Endodermal cell (in vitro differentiated cells): Measurements from ENCODE around the gene ZBTB20. TPM values are rescaled to one million over a fixed set of nuclear protein-coding genes. Genes with fewer than 3 reads are reported as not detected.

Experiments
- DNase-seq: peaks from one replicate; pipeline ENCODE4 v3.0.0-alpha.2; 2017
- H3K27ac ChIP-seq: 2 replicates; pipeline ENCODE4 v1.5.1; 2013; ENCODE audit warnings: mild to moderate bottlenecking, low read depth, low read length, moderate library complexity
- H3K27me3 ChIP-seq: 2 replicates; pipeline ENCODE4 v1.6.1; 2013; ENCODE audit warnings: mild to moderate bottlenecking, low read length, moderate library complexity; ENCODE audit not compliant: insufficient read depth, control insufficient read depth, poor library complexity, severe bottlenecking
- H3K36me3 ChIP-seq: 2 replicates; pipeline ENCODE4 v1.7.0; 2013; ENCODE audit warnings: mild to moderate bottlenecking, low read length, moderate library complexity; ENCODE audit not compliant: control insufficient read depth, insufficient read depth
- H3K4me1 ChIP-seq: one replicate; pipeline ENCODE4 v1.7.0; 2013; ENCODE audit warnings: low read length; ENCODE audit not compliant: control insufficient read depth, insufficient read depth
- H3K4me3 ChIP-seq: 2 replicates; pipeline ENCODE4 v1.5.1; 2013; ENCODE audit warnings: mild to moderate bottlenecking, low read length, moderate library complexity
- H3K9ac ChIP-seq: 2 replicates; pipeline ENCODE4 v1.6.1; 2013; ENCODE audit warnings: mild to moderate bottlenecking, low read length, moderate library complexity; ENCODE audit not compliant: poor library complexity, severe bottlenecking; ENCODE audit errors: extremely low read depth
- H3K9me3 ChIP-seq: 2 replicates; pipeline ENCODE4 v1.6.1; 2013; ENCODE audit warnings: mild to moderate bottlenecking, low read length, moderate library complexity; ENCODE audit not compliant: control insufficient read depth
- H3K27ac Mint-ChIP-seq: 2 replicates; pipeline ENCODE4 v1.8.0; 2020; ENCODE audit warnings: mixed read lengths
- H3K27me3 Mint-ChIP-seq: 2 replicates; pipeline ENCODE4 v1.8.0; 2021; ENCODE audit warnings: mild to moderate bottlenecking, mixed read lengths; ENCODE audit not compliant: insufficient read depth
- H3K36me3 Mint-ChIP-seq: 2 replicates; pipeline ENCODE4 v1.8.0; 2020; ENCODE audit warnings: low read depth, mixed read lengths
- H3K4me1 Mint-ChIP-seq: 2 replicates; pipeline ENCODE4 v1.8.0; 2020; ENCODE audit warnings: mixed read lengths
- H3K4me3 Mint-ChIP-seq: 2 replicates; pipeline ENCODE4 v1.8.0; 2020; ENCODE audit warnings: mild to moderate bottlenecking, moderate library complexity, mixed read lengths
- H3K9me3 Mint-ChIP-seq: 2 replicates; pipeline ENCODE4 v1.8.0; 2020; ENCODE audit warnings: mild to moderate bottlenecking, mixed read lengths
- WGBS, 2 experiments: methylation state at CpG; one replicate each; pipeline versions ENCODE4 v1.1.5 to v1.1.7; 2013; ENCODE audit warnings: missing lambda C conversion rate in 2 of 2, mixed read lengths in 1 of 2; ENCODE audit not compliant: insufficient coverage in 1 of 2, insufficient read length in 1 of 2; 5-methylcytosine and 5-hydroxymethylcytosine counted together
- total RNA-seq, 2 donors: library from RNA; stranded (reverse); fragmentation: NEBNext Ultra II Directional in 1 of 2; extraction: Animal tissue kit (Norgen Biotek cat#: 25700) in 1 of 2; gene quantifications; 2 replicates in 1 of 2; 3 replicates in 1 of 2; pipeline ENCODE4 v1.2.1, GENCODE V29; 2021
- TF ChIP-seq, protein P1 (sequence below): fragments of 200-600 bp; sonication (generic); conservative IDR thresholded peaks from 2 replicates; pipeline ENCODE4 v1.5.0; 2021; ENCODE audit warnings: antibody characterized with exemption, mild to moderate bottlenecking

ZBTB20 gene
- total RNA-seq, 2 donors from 2014 or later = 1.6 to 2.9 TPM

DNA sequence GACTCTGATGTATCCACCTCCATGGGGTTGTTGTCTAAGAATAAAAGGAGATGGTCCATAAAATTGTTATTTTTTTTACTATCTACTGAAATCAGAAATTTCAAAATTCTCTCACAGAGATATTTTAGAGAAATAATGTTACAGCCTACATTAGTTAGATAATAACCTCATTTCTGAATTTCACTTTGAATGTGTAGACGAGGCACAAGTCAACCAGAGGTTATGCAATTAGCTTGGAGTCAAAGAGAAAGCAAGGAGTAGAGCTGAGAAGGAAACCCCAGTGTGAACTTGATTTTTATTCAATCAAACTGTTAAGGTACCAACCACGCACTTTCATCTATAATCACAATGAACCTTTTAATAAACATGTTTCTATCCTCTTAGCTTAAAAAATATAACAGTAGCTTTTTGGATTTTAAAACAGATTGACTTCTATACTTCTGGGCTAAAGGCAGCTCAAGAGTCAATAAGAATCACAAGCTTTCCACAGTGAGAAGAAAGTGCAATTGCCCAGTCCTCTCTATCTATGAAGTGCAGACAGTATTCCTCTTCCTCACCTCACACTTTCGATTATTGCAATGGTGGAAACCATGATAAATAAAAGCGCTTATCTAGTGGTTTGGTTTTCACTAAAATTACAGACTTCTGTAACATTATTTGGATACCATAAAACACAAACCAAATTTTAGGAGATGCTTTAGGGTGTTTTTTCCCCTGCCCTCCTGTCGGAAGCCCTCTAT lies 403.2 kb downstream of the ZBTB20 start:
- Mint-ChIP-seq H3K4me3 (no peak overlapping the region), H3K36me3 (no peaks in the 10 kb centered on the region)
- 91 to 100% methylated on average over 1 to 5 of the region's 5 CpGs for WGBS, 2 experiments

DNA sequence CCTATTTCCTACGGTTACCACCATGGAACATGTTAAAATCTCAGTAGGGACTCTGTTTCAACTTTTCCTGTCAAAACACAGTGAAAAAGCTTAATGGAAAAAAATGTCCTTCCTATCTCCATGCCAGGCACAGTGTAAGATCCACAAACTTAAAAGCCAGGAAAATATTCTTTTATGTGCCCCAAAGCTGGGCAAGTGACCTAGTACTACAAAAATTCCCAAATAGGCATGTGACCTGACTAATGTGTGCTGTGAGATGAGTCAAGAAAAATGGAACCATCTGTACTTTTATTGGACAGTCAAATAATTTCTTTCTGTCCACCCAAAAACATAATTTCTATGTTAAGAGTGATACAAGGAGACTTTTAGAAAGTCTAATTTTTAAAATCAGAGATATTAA lies 406.0 kb downstream of the ZBTB20 start:
- WGBS, 2 experiments = 91 to 100% methylated on average over 1 of the region's 1 CpG
- Histone ChIP-seq H3K9me3 (no peaks in the 10 kb centered on the region), H3K4me3 (no peak overlapping the region), H3K9ac (no peak overlapping the region), H3K36me3 (no peaks in the 10 kb centered on the region), H3K27me3 (no peaks in the 10 kb centered on the region), H3K27ac (no peak overlapping the region), H3K4me1 (no peaks in the 10 kb centered on the region)
- Mint-ChIP-seq H3K27me3 (no peaks in the 10 kb centered on the region), H3K4me3 (no peak overlapping the region), H3K36me3 (no peaks in the 10 kb centered on the region), H3K9me3 (no peaks in the 10 kb centered on the region), H3K27ac (no peak overlapping the region), H3K4me1 (peaks cover 7% of the 10 kb centered on the region)
- TF ChIP-seq, protein P1, sequence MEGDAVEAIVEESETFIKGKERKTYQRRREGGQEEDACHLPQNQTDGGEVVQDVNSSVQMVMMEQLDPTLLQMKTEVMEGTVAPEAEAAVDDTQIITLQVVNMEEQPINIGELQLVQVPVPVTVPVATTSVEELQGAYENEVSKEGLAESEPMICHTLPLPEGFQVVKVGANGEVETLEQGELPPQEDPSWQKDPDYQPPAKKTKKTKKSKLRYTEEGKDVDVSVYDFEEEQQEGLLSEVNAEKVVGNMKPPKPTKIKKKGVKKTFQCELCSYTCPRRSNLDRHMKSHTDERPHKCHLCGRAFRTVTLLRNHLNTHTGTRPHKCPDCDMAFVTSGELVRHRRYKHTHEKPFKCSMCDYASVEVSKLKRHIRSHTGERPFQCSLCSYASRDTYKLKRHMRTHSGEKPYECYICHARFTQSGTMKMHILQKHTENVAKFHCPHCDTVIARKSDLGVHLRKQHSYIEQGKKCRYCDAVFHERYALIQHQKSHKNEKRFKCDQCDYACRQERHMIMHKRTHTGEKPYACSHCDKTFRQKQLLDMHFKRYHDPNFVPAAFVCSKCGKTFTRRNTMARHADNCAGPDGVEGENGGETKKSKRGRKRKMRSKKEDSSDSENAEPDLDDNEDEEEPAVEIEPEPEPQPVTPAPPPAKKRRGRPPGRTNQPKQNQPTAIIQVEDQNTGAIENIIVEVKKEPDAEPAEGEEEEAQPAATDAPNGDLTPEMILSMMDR = no peak
- no peak for DNase-seq

More for the DNA sequence above, 403.2 kb downstream of the ZBTB20 start:
- Mint-ChIP-seq H3K27ac (no peak overlapping the region), H3K9me3 (no peaks in the 10 kb centered on the region), H3K4me1 (peaks cover 7% of the 10 kb centered on the region), H3K27me3 (no peaks in the 10 kb centered on the region)
- Histone ChIP-seq H3K9ac (no peak overlapping the region), H3K9me3 (no peaks in the 10 kb centered on the region), H3K27ac (no peak overlapping the region), H3K4me1 (no peaks in the 10 kb centered on the region), H3K36me3 (no peaks in the 10 kb centered on the region), H3K4me3 (no peak overlapping the region), H3K27me3 (no peaks in the 10 kb centered on the region)
- TF ChIP-seq, protein P1 = no peak
- no peak for DNase-seq

DNA sequence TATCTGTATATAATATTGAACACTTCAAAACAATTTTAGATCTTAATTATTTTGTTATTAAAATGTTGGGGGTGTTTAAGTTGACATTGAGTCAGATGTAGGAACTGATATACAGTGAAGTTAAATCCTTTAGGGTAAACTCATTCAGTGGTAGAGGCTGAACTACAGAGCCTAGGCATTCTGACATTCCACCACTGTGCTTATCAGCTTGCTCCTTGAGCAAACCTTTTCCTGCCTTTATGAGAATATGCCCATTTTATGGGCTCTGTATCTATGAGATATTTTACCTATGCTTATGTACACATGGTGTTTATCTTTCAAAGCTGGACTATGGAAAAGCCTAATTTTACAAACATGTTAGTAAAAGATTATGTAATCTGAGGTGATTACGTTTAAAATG lies 407.5 kb downstream of the ZBTB20 start:
- 89 to 100% methylated on average over 1 of the region's 1 CpG for WGBS, 2 experiments
- Mint-ChIP-seq H3K4me3 (no peak overlapping the region), H3K4me1 (no peaks in the 10 kb centered on the region), H3K27me3 (no peaks in the 10 kb centered on the region), H3K36me3 (no peaks in the 10 kb centered on the region), H3K27ac (no peak overlapping the region), H3K9me3 (no peaks in the 10 kb centered on the region)
- Histone ChIP-seq H3K9ac (no peak overlapping the region), H3K27me3 (no peaks in the 10 kb centered on the region), H3K9me3 (no peaks in the 10 kb centered on the region), H3K36me3 (no peaks in the 10 kb centered on the region), H3K4me3 (no peak overlapping the region), H3K27ac (no peak overlapping the region), H3K4me1 (no peaks in the 10 kb centered on the region)
- no peak for DNase-seq
- TF ChIP-seq, protein P1 = no peak
